ENCODE results near the gene LYPD8.

Gene LYPD8

DNA sequence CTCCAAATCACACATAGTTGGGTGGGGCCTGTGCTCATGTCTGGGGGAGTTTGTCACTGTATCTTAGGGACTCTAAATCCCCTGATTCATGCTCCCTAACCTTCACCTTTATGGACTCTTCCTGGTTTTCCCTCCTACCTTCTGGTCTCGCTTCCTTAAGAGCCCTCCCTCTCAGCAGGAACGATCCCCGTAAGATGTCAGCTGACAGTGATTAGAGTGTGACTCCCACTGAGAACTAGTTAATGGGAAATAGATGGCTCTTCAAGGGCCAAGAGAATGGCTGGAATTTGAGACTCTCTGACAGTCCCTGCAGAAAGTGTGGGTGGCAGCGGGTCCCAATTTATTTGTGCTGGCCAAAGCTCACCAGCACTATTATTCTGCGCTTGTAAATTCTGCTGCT is 22.0 kb downstream of the LYPD8 start:
- Histone ChIP-seq H3K9ac (ENCODE audit: low read length) (no peak overlapping the region), H3K9me3 (ENCODE audit: control insufficient read depth, low read length) (no peaks in the 10 kb centered on the region), H3K4me3 (ENCODE audit: low read length) (no peak overlapping the region), H3K27me3 (ENCODE audit: control insufficient read depth, insufficient read depth, low read length) (no peaks in the 10 kb centered on the region), H3K4me1 (ENCODE audit: control insufficient read depth, insufficient read depth, low read length) (no peaks in the 10 kb centered on the region), H3K36me3 (ENCODE audit: control insufficient read depth, insufficient read depth, low read length) (no peaks in the 10 kb centered on the region)

DNA sequence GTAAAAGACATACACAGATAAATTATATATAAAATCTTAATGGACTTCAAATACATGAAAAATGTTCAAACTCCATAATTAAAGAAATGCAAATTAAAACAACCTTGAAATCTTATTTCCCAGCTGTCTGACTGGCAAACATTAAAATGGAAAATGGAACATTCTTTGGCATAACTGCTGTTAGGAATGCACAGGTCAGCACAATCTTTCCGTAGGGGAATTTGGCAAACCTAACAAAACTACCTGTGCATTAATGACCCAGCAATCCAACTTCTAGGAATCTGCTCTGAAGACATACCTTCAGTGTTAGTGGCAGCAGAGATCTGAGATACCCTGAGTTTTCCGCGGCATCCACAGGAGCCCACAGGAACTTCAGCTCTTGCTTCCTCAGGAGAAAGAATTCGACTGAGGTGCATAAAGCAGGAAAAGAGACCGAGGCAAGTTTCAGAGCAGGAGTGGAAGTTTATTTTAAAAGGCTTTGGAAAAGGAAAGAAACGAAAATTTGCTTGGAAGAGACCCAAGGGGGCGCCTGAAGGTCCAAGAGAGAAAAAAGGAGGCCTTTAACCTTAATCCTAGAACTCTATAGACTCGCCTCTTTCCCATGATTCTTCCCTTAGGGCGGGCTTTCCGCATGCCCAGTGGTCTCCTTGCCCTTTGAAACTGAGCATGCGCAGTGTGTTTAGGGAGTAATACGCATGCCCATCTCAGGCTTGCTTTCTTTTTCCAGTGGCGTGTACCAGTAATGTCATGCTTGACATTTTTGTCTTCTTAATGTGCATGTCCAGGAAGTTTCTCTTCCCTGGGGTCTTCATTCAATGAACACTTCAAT is 24.8 kb downstream of the LYPD8 start:
- no peaks in the 10 kb centered on the region for H3K36me3 ChIP-seq (ENCODE audit: control insufficient read depth, insufficient read depth, low read length)
- no peaks in the 10 kb centered on the region for H3K27me3 ChIP-seq (ENCODE audit: control insufficient read depth, insufficient read depth, low read length)
- no peak overlapping the region for H3K9ac ChIP-seq (ENCODE audit: low read length)
- no peaks in the 10 kb centered on the region for H3K4me1 ChIP-seq (ENCODE audit: control insufficient read depth, insufficient read depth, low read length)
- no peaks in the 10 kb centered on the region for H3K9me3 ChIP-seq (ENCODE audit: control insufficient read depth, low read length)
- no peak overlapping the region for H3K4me3 ChIP-seq (ENCODE audit: low read length)

DNA sequence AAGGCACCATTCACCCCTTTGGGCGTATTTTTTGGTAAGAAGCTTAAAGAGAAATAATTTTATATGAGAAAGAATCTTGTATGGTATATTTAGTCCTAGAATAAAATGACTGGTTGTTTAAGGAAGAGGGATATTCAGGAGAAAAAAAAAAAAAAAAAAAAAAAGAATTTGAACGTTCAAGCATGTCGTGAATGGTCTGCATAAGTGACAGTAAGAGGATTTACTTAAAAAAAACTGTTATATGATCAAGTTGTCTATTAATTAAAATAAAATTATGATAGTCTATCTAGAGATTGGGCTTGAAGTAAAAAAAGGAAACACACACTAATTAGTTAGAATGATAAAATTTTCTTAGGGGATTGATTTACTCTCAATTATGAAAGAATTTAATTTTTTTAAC is 41.3 kb downstream of the LYPD8 start:
- Histone ChIP-seq H3K9me3 (ENCODE audit: control insufficient read depth, low read length) (no peaks in the 10 kb centered on the region), H3K9ac (ENCODE audit: low read length) (no peak overlapping the region), H3K36me3 (ENCODE audit: control insufficient read depth, insufficient read depth, low read length) (no peaks in the 10 kb centered on the region), H3K4me3 (ENCODE audit: low read length) (no peak overlapping the region), H3K4me1 (ENCODE audit: control insufficient read depth, insufficient read depth, low read length) (no peaks in the 10 kb centered on the region), H3K27me3 (ENCODE audit: control insufficient read depth, insufficient read depth, low read length) (no peaks in the 10 kb centered on the region)

DNA sequence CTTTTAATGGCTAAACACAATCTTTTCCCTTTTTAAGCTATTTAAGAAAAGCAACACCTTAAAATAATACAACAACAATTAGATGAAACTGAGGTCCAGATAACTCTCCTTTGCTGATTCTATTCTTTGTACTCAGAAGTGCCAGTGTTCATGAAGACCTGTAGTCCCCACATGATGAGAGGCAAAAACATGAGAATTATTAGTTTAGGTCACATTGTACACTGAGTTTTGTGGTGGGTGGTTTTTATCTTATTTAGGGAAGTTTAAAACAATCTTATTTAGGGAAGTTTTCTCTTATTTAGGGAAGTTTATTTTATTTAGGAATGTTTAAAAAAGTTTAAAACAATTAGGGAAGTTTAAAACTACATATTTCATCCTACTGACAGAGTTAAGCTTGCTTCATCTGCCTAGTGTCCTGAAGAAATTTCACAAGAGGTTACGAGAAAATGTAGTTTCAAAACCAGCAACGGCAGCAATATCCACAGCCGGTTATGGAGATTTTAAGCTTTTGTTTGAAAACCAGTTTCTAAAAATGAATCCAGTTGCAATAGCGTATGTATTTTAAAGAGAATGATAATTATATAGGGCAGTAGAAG is 45.2 kb downstream of the LYPD8 start:
- Histone ChIP-seq H3K9me3 (ENCODE audit: control insufficient read depth, low read length) (no peaks in the 10 kb centered on the region), H3K4me1 (ENCODE audit: control insufficient read depth, insufficient read depth, low read length) (no peaks in the 10 kb centered on the region), H3K9ac (ENCODE audit: low read length) (no peak overlapping the region), H3K36me3 (ENCODE audit: control insufficient read depth, insufficient read depth, low read length) (no peaks in the 10 kb centered on the region), H3K27me3 (ENCODE audit: control insufficient read depth, insufficient read depth, low read length) (no peaks in the 10 kb centered on the region), H3K4me3 (ENCODE audit: low read length) (no peak overlapping the region)

DNA sequence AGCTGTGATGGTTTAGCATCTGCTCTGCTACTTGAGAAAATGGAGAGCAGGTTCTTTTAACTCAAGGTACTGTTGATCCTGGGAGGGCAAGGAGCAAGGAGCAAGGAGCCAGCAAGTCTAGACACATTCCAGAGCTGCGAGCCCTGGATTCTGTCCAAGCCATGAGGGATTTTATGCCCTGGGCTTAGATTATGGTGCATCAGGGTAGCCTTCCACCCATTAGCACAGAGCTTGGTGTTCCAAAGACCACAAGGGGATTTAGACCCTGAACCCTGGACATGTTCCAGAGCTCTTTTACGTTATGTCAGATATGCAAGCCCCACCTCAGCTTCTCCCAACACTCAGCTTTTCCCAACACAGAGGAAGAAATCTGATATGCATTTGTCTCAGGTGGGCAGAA is 51.0 kb downstream of the LYPD8 start:
- Histone ChIP-seq H3K27me3 (ENCODE audit: control insufficient read depth, insufficient read depth, low read length) (no peaks in the 10 kb centered on the region), H3K9me3 (ENCODE audit: control insufficient read depth, low read length) (no peaks in the 10 kb centered on the region), H3K4me3 (ENCODE audit: low read length) (no peak overlapping the region), H3K9ac (ENCODE audit: low read length) (no peak overlapping the region), H3K4me1 (ENCODE audit: control insufficient read depth, insufficient read depth, low read length) (no peaks in the 10 kb centered on the region), H3K36me3 (ENCODE audit: control insufficient read depth, insufficient read depth, low read length) (no peaks in the 10 kb centered on the region)

DNA sequence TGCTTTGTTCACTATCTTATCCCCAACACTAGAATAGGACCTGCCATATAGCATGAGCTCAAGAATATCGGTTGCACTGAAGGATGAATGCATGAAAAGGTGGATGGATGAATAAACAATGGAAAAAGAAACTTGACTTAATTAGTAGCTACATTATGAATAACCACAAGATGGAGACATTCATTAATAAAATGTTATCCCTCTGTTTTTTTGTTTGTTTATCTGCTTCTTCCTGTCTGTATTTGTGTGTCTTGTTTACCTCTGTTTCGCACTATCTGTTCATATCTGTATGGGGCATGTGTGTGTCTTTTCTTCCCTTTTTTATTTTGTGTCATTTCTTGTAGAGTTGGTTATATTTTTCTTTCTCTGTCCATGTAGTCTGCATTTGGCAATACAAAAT is 51.9 kb downstream of the LYPD8 start:
- H3K4me1 ChIP-seq (ENCODE audit: control insufficient read depth, insufficient read depth, low read length) = no peaks in the 10 kb centered on the region

DNA sequence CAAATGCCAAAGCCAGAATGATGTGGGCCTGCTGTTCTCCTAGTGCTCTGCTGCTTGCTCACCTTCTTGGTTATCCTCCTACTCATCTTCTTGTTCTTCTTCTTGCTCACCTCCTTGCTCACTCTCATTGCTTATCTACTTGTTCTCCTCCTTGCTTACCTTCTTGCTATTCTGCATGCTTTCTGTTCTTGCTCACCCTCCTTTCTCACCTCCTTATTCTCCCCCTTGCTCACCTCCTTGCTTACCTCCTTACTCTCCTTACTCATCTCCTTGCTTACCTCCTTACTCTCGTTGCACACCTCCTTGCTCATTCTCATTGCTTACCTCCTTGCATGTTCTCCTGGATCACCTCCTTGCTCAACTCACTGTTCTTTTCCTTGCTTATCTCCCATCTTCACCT is 52.8 kb downstream of the LYPD8 start, which contains the start of gene OR14I1:
OR14I1 (minus strand) TSS at position 53 of the 400 bp plus-strand sequence.
- Histone ChIP-seq H3K4me1 (ENCODE audit: control insufficient read depth, insufficient read depth, low read length) (no peaks in the 10 kb centered on the region), H3K9ac (ENCODE audit: low read length) (no peak within 1 kb of the TSS), H3K9me3 (ENCODE audit: control insufficient read depth, low read length) (no peaks in the 10 kb centered on the region), H3K36me3 (ENCODE audit: control insufficient read depth, insufficient read depth, low read length) (no peaks in the 10 kb centered on the region), H3K4me3 (ENCODE audit: low read length) (no peak within 1 kb of the TSS), H3K27me3 (ENCODE audit: control insufficient read depth, insufficient read depth, low read length) (no peaks in the 10 kb centered on the region)

More for the DNA sequence above, 51.9 kb downstream of the LYPD8 start:
- Histone ChIP-seq H3K27me3 (ENCODE audit: control insufficient read depth, insufficient read depth, low read length) (no peaks in the 10 kb centered on the region), H3K9me3 (ENCODE audit: control insufficient read depth, low read length) (no peaks in the 10 kb centered on the region), H3K36me3 (ENCODE audit: control insufficient read depth, insufficient read depth, low read length) (no peaks in the 10 kb centered on the region), H3K9ac (ENCODE audit: low read length) (no peak overlapping the region), H3K4me3 (ENCODE audit: low read length) (no peak overlapping the region)

DNA sequence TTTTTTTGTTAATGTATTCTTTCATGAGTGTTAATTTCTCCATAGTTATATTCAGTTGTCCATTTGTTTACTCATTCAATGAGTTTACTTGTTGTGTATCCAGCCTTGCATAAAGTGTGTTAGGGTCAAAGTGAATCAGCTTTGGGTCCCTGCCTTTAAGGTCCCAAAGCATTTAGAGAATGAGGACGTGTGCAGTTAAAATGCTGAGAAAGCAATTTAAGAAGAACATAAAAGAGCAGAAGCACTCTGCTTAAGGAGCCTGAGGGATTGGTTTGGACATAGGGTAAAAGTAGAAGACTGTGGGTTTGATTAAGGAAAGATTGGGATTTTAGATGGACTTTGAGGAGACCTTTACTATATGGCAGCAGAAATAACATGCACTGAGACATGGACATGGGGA is 56.5 kb downstream of the LYPD8 start:
- Histone ChIP-seq H3K36me3 (ENCODE audit: control insufficient read depth, insufficient read depth, low read length) (no peaks in the 10 kb centered on the region), H3K9me3 (ENCODE audit: control insufficient read depth, low read length) (no peaks in the 10 kb centered on the region), H3K27me3 (ENCODE audit: control insufficient read depth, insufficient read depth, low read length) (no peaks in the 10 kb centered on the region), H3K4me1 (ENCODE audit: control insufficient read depth, insufficient read depth, low read length) (no peaks in the 10 kb centered on the region), H3K4me3 (ENCODE audit: low read length) (no peak overlapping the region), H3K9ac (ENCODE audit: low read length) (no peak overlapping the region)

DNA sequence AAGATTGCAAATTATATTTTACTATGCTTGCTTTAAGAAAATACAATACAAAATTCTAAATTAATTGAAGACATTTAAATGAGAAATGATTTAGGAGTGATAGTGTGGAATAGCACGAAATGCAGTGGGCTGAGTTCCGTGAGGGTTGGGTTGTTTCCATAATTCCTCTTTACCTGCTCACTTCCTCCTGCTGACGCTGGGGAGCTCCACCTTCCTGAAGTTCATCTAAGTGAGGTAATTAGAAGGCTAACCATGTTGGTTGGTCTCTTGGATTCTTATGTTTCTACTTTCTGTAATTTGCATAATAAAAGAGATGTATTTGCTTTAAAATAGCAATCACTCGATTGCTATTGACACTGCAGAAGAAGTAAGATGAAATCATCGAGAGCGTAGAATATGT is 57.7 kb downstream of the LYPD8 start:
- no peaks in the 10 kb centered on the region for H3K9me3 ChIP-seq (ENCODE audit: control insufficient read depth, low read length)

DNA sequence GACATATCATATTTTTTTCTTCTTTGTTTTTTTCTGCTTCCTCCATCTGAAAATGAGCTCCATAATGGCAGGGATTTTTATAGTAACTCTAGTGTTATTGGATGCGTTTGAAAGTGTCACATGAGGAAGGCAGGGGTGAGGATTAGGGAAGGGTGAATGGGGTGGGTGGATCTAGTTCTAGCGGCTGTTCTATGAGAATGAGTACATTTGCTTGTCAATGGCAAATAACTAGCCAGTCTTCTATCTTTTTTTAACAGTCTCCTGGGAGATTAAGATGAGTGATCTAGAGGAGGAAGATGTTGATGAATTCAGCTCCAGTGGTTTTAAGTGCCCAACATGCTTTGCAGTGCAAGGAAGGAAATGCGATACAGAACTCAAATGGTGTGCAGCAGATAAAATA is 58.8 kb downstream of the LYPD8 start:
- H3K4me1 ChIP-seq (ENCODE audit: control insufficient read depth, insufficient read depth, low read length) = no peaks in the 10 kb centered on the region
- H3K4me3 ChIP-seq (ENCODE audit: low read length) = no peak overlapping the region
- no peak overlapping the region for H3K9ac ChIP-seq (ENCODE audit: low read length)
- H3K9me3 ChIP-seq (ENCODE audit: control insufficient read depth, low read length) = no peaks in the 10 kb centered on the region
- H3K27me3 ChIP-seq (ENCODE audit: control insufficient read depth, insufficient read depth, low read length) = no peaks in the 10 kb centered on the region
- H3K36me3 ChIP-seq (ENCODE audit: control insufficient read depth, insufficient read depth, low read length) = no peaks in the 10 kb centered on the region

More for the DNA sequence above, 57.7 kb downstream of the LYPD8 start:
- Histone ChIP-seq H3K27me3 (ENCODE audit: control insufficient read depth, insufficient read depth, low read length) (no peaks in the 10 kb centered on the region), H3K9ac (ENCODE audit: low read length) (no peak overlapping the region), H3K4me3 (ENCODE audit: low read length) (no peak overlapping the region), H3K36me3 (ENCODE audit: control insufficient read depth, insufficient read depth, low read length) (no peaks in the 10 kb centered on the region), H3K4me1 (ENCODE audit: control insufficient read depth, insufficient read depth, low read length) (no peaks in the 10 kb centered on the region)

DNA sequence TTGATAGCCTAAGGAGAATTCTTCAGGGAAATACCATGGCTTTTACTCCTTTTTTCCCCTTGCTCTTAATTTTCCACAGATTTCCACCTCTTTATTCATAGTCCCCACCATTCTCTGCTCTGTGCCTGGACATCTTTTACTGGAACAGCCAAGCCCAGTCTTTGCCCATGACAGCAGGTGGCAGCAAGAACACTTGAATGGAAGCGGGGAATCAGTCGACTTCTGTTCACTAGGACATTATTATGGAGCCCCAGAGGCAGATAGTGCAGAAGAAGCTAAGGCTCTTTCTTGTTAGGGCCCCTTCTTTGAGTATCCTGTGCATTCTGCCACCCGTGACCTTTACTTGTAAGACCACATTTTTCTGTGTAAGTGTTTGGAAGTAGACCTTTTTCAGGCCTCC is 59.3 kb downstream of the LYPD8 start:
- H3K4me3 ChIP-seq (ENCODE audit: low read length) = no peak overlapping the region
- H3K9ac ChIP-seq (ENCODE audit: low read length) = no peak overlapping the region
- H3K4me1 ChIP-seq (ENCODE audit: control insufficient read depth, insufficient read depth, low read length) = no peaks in the 10 kb centered on the region
- H3K27me3 ChIP-seq (ENCODE audit: control insufficient read depth, insufficient read depth, low read length) = no peaks in the 10 kb centered on the region
- no peaks in the 10 kb centered on the region for H3K9me3 ChIP-seq (ENCODE audit: control insufficient read depth, low read length)
- no peaks in the 10 kb centered on the region for H3K36me3 ChIP-seq (ENCODE audit: control insufficient read depth, insufficient read depth, low read length)

DNA sequence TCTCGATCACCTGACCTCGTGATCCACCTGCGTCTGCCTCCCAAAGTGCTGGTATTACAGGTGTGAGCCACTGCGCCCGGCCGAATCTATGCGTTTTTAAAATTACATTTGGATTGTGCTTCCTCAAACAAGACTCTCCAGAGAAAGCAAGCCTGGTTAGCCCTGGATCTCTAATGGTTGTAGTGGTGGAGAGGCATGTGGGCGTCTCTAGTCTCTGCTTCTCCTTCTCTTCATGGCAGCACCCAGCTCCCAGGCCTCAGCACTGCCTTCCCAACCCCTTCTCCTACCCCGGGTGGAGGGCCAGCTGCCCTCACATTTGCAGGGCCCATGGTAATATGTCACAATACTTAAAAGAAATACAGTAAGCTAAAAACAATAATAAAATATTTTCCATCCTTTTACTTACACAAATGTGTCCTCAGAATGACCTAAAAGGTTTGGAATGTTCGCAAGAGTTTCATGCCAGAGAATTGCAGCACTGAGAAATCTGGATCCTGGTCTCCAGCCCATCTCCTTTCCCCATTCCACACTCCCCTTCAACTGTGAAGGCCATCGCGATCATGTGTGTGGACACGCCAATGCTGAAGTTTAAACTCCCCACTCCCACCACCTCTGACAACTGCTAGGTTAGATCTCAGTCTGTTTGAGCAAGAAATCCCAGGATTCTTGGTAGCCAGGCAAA is 60.0 kb downstream of the LYPD8 start:
- no peak overlapping the region for H3K4me3 ChIP-seq (ENCODE audit: low read length)
- no peaks in the 10 kb centered on the region for H3K4me1 ChIP-seq (ENCODE audit: control insufficient read depth, insufficient read depth, low read length)
- no peaks in the 10 kb centered on the region for H3K36me3 ChIP-seq (ENCODE audit: control insufficient read depth, insufficient read depth, low read length)
- no peaks in the 10 kb centered on the region for H3K9me3 ChIP-seq (ENCODE audit: control insufficient read depth, low read length)
- no peak overlapping the region for H3K9ac ChIP-seq (ENCODE audit: low read length)
- H3K27me3 ChIP-seq (ENCODE audit: control insufficient read depth, insufficient read depth, low read length) = no peaks in the 10 kb centered on the region
